Measurements from ENCODE around the gene CAV2.

Gene CAV2

GRCh38 chr7:116502201-116503096, 2.9 kb downstream of the CAV2 start:
- Histone ChIP-seq H3K4me3 (peak overlapping the region; percentile 87), H3K27ac (peak overlapping the region; percentile 66 to 99)
- no peak for TF ChIP-seq CTCF (IDR thresholded peaks at IDR 0.05)
- no peak for DNase-seq (ENCODE audit: low spot score)

DNA sequence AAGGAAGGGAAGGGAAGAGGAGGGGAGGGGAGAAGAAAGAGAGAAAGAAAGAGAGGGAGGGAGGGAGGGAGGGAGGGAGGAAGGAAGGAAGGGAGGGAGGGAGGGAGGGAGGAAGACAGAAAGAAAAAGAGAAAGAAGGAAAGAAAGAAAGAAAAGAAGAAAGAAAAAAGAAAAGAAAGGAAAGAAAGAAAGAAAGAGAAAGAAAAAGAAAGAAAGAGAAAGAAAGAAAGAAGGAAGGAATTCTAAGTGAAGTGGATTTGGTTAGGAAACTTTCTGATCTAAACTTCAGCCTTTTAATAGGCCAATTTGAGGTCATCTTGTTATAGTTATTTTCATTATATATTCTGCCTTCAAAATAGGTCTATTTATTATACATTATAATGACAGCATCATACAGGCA, 4.3 kb downstream of the CAV2 start:
- DNase-seq (ENCODE audit: low spot score) = no peak
- peak overlapping the region; percentile 87 for H3K4me3 ChIP-seq
- peak overlapping the region; percentile 44 to 61 for H3K27ac ChIP-seq
- no peak for TF ChIP-seq CTCF (IDR thresholded peaks at IDR 0.05)

GRCh38 chr7:116505278-116505677, 5.7 kb downstream of the CAV2 start:
- TF ChIP-seq CTCF (IDR thresholded peaks at IDR 0.05) = no peak
- peak overlapping the region; percentile 52 for H3K4me3 ChIP-seq
- no peak for DNase-seq (ENCODE audit: low spot score)
- H3K27ac ChIP-seq = peak overlapping the region; percentile 52 to 61

GRCh38 chr7:116505823-116506222, 6.3 kb downstream of the CAV2 start:
- Histone ChIP-seq H3K4me3 (peak overlapping the region; percentile 52), H3K27ac (peak overlapping the region; percentile 52 to 61)
- DNase-seq (ENCODE audit: low spot score) = no peak

GRCh38 chr7:116509982-116510579, 10.5 kb downstream of the CAV2 start:
- no peak overlapping the region for H3K4me3 ChIP-seq
- H3K27ac ChIP-seq = peak overlapping the region; percentile 8 to 86
- DNase-seq (ENCODE audit: low spot score) = no peak
- no peak for TF ChIP-seq CTCF (IDR thresholded peaks at IDR 0.05)

More at GRCh38 chr7:116505823-116506222, 6.3 kb downstream of the CAV2 start:
- no peak for TF ChIP-seq CTCF (IDR thresholded peaks at IDR 0.05)

- Histone ChIP-seq H3K4me3 (no peak overlapping the region), H3K27ac (peak overlapping the region; percentile 50 to 86)
- TF ChIP-seq CTCF (IDR thresholded peaks at IDR 0.05) = no peak
- no peak for DNase-seq (ENCODE audit: low spot score)
Observed at GRCh38 chr7:116510795-116511194, 11.3 kb downstream of the CAV2 start.
